Measurements from ENCODE around the gene LTBP2. TPM values are rescaled to one million over a fixed set of nuclear protein-coding genes. Genes with fewer than 3 reads are reported as not detected.

Gene LTBP2
- polyA plus RNA-seq, 2 of the 4 experiments (the other 2 are of a cell fraction), result 4.9 to 14.4 TPM

- H3K4me3 ChIP-seq, result no peak overlapping the region
- POLR2A ChIA-PET, result interaction anchor here (1.1 kb wide), 1 partner anchor 11 kb away, joined by 3 read pairs; no protein-coding TSS in a partner anchor
- CTCF ChIA-PET, result interaction anchor here (1.1 to 2.1 kb wide), 9 partner anchors 7 to 69 kb away, joined by 3 to 5 read pairs (median 3); no protein-coding TSS in a partner anchor
- WGBS (ENCODE audit: missing lambda C conversion rate), result 87% methylated on average over 2 of the region's 2 CpGs
- ATAC-seq (no peak), FAIRE-seq (no peak), DNase-seq (ENCODE audit: low read depth in 1 of 2, low spot score in 1 of 2) (no peak)
- no peak for TF ChIP-seq MAX (IDR thresholded peaks at IDR 0.05)
- TF ChIP-seq PHF8 (IDR thresholded peaks at IDR 0.05; ENCODE audit: borderline replicate concordance, low read depth), result no peak
- TF ChIP-seq RFX5 (IDR thresholded peaks at IDR 0.05), result no peak
- TF ChIP-seq MYC (IDR thresholded peaks at IDR 0.05; ENCODE audit: borderline replicate concordance, low read length), result no peak
- no peak for TF ChIP-seq RCOR1 (IDR thresholded peaks at IDR 0.05; ENCODE audit: low read depth, low read length)
- TF ChIP-seq HEYL (CRISPR knock-in tag; IDR thresholded peaks at IDR 0.05), result no peak
- TF ChIP-seq MAFK (IDR thresholded peaks at IDR 0.05; ENCODE audit: partially characterized antibody), result no peak
- TF ChIP-seq RARB (CRISPR knock-in tag; IDR thresholded peaks at IDR 0.05), result no peak
- TF ChIP-seq HOXB13 (CRISPR knock-in tag; IDR thresholded peaks at IDR 0.05; ENCODE audit: low read depth), result no peak
- TF ChIP-seq CBX8 (IDR thresholded peaks at IDR 0.05), result no peak
- TF ChIP-seq MAZ (IDR thresholded peaks at IDR 0.05; ENCODE audit: borderline replicate concordance, low read depth, low read length), result no peak
- no peak for TF ChIP-seq HOXB5 (CRISPR knock-in tag; IDR thresholded peaks at IDR 0.05)
- TF ChIP-seq USF2 (IDR thresholded peaks at IDR 0.05), result no peak
- TF ChIP-seq BHLHE40 (IDR thresholded peaks at IDR 0.05; ENCODE audit: low read depth, low read length), result no peak
- no peak for TF ChIP-seq TFCP2L1 (CRISPR knock-in tag; IDR thresholded peaks at IDR 0.05)
- H3K27ac ChIP-seq, result peak overlapping the region; percentile 91 to 95
- H3K4me2 ChIP-seq, result no peak overlapping the region
- peaks cover 79% of the 10 kb centered on the region for H3K4me1 ChIP-seq
- H3K9me3 ChIP-seq, result no peaks in the 10 kb centered on the region
Measured at GRCh38 chr14:74569387-74569786, 42.6 kb downstream of the LTBP2 start.

GRCh38 chr14:74568911-74569310, 43.1 kb downstream of the LTBP2 start:
- POLR2A ChIA-PET, result no interaction called here
- Histone ChIP-seq H3K4me1 (peaks cover 76% of the 10 kb centered on the region), H3K4me3 (no peak overlapping the region), H3K4me2 (no peak overlapping the region), H3K27ac (peak overlapping the region; percentile 91 to 95), H3K9me3 (no peaks in the 10 kb centered on the region)
- FAIRE-seq (no peak), ATAC-seq (no peak), DNase-seq (ENCODE audit: low read depth in 1 of 2, low spot score in 1 of 2) (no peak)
- CTCF ChIA-PET, result interaction anchor here (1.3 to 2.1 kb wide), 4 partner anchors 14 to 64 kb away, joined by 4 to 5 read pairs (median 4); no protein-coding TSS in a partner anchor
- TF ChIP-seq ELK1 (IDR thresholded peaks at IDR 0.05; ENCODE audit: low read depth, low read length) (no peak), ZSCAN20 (CRISPR knock-in tag; IDR thresholded peaks at IDR 0.05) (no peak), POLR2AphosphoS2 (conservative IDR thresholded peaks at IDR 0.05; ENCODE audit: low read length) (no peak), MAFK (IDR thresholded peaks at IDR 0.05; ENCODE audit: partially characterized antibody) (no peak), CBX8 (IDR thresholded peaks at IDR 0.05) (no peak), HOXA7 (CRISPR knock-in tag; IDR thresholded peaks at IDR 0.05) (no peak), CHD4 (IDR thresholded peaks at IDR 0.05; ENCODE audit: borderline replicate concordance) (no peak), ZNF302 (CRISPR knock-in tag; IDR thresholded peaks at IDR 0.05) (no peak), NR3C1 (IDR thresholded peaks at IDR 0.05) (no peak), HES2 (IDR thresholded peaks at IDR 0.05) (no peak), HDAC2 (IDR thresholded peaks at IDR 0.05) (no peak), TP53 (CRISPR knock-in tag; IDR thresholded peaks at IDR 0.05) (no peak)
- WGBS (ENCODE audit: missing lambda C conversion rate), result 89% methylated on average over 3 of the region's 3 CpGs
